GM12864 (cell line): ENCODE results near the gene GABRB1.

Experiments
- DNase-seq: peaks from one replicate; pipeline ENCODE4 v3.0.0-alpha.2; 2011; ENCODE audit warnings: low read depth
- H3K4me3 ChIP-seq: 2 replicates; pipeline ENCODE4 v1.5.1; 2011; ENCODE audit warnings: mild to moderate bottlenecking, low read depth, low read length, control low read depth
- TF ChIP-seq, protein P1 (sequence below): IDR thresholded peaks from 2 replicates; pipeline ENCODE4 v1.5.1; 2011; ENCODE audit warnings: low read depth, mild to moderate bottlenecking, moderate library complexity, low read length, control low read depth, inconsistent platforms; ENCODE audit errors: missing control alignments

GABRB1 gene

DNA sequence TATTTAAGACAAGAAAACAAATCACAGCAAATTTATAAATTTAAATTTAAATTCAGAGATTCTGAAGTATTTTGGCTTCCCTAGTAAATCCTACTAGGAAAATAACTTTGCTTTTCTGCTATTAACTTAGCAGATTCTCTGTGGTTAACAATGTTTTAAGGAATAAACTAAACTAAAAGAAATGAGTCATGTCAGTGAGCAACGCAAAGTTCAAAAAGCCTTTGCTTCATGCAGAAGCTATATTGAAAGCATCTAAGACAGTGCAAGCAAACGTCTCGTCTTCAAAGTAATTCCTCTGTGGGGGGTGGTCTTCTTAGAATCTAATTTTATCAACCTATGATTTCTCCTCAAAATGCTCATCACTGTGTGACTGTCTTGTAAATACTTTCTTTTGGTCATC is 30.1 kb downstream of the GABRB1 start:
- no peak overlapping the region for H3K4me3 ChIP-seq
- no peak for DNase-seq
- TF ChIP-seq, protein P1, sequence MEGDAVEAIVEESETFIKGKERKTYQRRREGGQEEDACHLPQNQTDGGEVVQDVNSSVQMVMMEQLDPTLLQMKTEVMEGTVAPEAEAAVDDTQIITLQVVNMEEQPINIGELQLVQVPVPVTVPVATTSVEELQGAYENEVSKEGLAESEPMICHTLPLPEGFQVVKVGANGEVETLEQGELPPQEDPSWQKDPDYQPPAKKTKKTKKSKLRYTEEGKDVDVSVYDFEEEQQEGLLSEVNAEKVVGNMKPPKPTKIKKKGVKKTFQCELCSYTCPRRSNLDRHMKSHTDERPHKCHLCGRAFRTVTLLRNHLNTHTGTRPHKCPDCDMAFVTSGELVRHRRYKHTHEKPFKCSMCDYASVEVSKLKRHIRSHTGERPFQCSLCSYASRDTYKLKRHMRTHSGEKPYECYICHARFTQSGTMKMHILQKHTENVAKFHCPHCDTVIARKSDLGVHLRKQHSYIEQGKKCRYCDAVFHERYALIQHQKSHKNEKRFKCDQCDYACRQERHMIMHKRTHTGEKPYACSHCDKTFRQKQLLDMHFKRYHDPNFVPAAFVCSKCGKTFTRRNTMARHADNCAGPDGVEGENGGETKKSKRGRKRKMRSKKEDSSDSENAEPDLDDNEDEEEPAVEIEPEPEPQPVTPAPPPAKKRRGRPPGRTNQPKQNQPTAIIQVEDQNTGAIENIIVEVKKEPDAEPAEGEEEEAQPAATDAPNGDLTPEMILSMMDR = no peak

DNA sequence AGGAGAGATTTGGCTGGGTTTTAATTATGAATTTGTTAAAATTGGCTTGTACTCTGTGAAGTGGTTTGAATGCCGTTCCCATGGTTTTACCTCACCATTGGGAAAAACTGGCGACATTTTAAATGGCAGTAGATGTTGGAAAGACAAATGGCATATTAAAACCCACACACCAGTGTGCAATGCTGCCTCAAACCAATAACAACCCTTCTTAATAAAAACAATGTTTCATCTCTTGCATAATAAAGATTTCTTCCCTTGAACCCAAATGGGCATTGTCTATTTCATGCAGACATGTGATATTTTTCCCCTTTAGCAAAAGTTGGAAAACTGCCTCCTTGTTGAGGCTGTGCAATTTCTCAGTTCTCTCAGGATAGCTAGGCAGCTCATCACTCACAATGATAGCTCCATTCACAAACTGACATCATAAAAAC is 33.7 kb downstream of the GABRB1 start:
- TF ChIP-seq, protein P1 = no peak
- no peak overlapping the region for H3K4me3 ChIP-seq
- no peak for DNase-seq

DNA sequence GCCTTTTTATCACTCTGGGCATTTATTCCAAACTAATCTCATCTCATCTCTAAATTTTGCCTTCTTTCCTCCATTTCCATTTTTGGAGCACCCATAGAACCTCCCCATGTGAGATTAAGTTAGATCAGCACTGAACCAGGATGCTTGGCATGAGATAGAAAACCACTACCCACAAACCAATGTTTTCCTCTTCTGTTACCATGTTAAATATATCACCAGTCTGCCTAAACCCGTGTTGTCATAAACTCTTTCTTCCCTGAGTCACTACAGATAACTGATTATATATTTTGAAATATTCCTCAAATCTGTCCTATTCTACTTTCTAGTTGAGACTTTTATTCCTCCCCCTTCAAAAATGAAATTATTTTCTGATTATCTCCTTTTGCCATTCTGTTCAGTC is 37.6 kb downstream of the GABRB1 start:
- TF ChIP-seq, protein P1 = no peak
- no peak for DNase-seq

DNA sequence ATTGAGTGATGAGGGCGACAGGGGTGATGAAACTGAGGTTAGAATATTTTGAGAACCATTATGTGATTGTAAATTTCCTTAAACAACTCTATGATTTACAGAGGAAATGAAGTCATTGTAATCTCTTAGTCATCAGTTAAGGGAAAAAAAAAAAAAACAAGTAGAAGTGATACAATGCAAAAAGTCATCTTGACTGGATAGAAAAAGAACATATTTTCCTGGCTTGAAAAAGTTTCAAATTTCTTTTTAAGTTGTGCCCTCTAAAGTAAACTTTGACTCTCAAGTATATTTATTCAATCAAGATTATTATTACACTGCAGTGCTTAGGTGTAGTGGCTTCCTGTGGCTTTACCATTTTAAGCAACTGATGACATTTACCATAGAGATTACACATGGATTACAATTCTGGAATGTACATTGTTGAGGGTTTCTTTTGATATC is 40.6 kb downstream of the GABRB1 start:
- DNase-seq = no peak
- H3K4me3 ChIP-seq = no peak overlapping the region
- TF ChIP-seq, protein P1 = no peak

More for the DNA sequence above, 37.6 kb downstream of the GABRB1 start:
- H3K4me3 ChIP-seq = no peak overlapping the region

DNA sequence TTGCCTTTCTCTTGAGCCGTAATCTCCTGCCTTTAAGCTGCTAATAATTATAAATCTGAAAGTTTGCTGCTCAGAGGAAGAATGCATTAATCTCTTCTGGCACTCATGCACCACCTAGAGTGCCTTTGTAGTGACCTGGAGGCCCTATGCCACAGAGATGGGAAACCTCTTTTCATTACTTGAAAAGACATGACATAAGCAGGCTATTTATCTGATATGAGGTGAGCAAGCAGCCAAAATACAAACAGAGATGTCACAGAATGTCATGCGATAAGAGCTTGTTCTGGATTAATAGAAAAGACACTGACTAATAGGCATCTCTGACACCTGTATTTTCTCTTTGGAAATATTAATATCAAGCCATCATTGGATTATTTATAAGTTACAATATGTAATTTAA is 42.3 kb downstream of the GABRB1 start:
- no peak overlapping the region for H3K4me3 ChIP-seq
- TF ChIP-seq, protein P1 = no peak
- DNase-seq = no peak

DNA sequence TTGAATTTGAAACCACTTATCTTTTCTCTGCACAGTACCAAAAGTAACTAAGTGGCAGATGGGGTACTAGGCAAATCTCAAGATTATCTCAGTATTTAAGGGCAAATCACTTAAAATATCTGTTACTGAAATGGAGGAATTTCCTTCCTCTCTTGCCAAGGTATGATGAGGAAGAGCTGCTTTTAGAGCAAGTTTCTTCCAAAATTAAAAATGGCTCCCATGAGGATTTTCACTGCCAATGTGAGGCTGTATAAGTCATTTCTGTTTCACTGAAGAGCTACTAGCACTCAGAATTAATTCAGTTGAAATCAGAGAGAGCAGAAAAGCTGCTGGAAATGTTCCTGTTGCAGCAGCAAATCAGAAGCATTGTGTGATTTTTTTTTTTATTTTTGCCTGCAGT is 43.4 kb downstream of the GABRB1 start:
- no peak overlapping the region for H3K4me3 ChIP-seq
- TF ChIP-seq, protein P1 = no peak
- DNase-seq = no peak

DNA sequence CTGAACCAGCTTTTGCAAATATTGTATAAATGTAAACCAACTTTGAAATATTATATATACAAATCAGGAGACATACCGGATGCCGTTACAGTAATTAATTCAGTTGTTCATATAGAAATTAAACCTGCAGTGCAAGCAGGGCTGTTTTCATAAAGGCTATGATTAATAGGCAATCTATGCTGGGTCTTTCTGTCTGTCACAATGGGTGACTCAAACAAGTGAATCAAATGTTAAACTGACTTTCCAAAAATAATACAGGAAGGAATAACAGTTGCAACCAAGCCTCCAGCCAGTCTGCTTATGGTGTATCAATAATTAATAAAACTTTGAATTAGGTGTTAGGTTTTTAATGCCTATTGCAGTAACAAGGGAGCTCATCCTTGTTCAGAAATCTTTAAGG is 43.9 kb downstream of the GABRB1 start:
- H3K4me3 ChIP-seq = no peak overlapping the region
- no peak for DNase-seq
- TF ChIP-seq, protein P1 = no peak
